Heart right ventricle (tissue), 16 donors: ENCODE measurements around the gene TTLL12. TPM values are rescaled to one million over a fixed set of nuclear protein-coding genes. Genes with fewer than 3 reads are reported as not detected.

Experiments used
- ATAC-seq, 8 donors: fragments of 200-7000 bp; cut with Tn5 transposase; one replicate each; pipeline ENCODE4 v1.9.1; 2020; ENCODE audit warnings: mild to moderate bottlenecking in 8 of 8, moderate library complexity in 8 of 8, moderate number of reproducible peaks in 1 of 8
- DNase-seq, 2 donors: peaks; one replicate each; pipeline ENCODE4 v3.0.0-alpha.2; 2020
- H3K27ac ChIP-seq, 10 donors: fragments of 200-600 bp; sonication (generic) in 2 of 10; one replicate each; pipeline versions ENCODE4 v1.5.0 to v1.8.0; 2020 to 2022; ENCODE audit warnings: mild to moderate bottlenecking in 3 of 10
- H3K27me3 ChIP-seq, 7 donors: fragments of 200-600 bp; one replicate each; pipeline ENCODE4 v1.8.0; 2021 to 2022; ENCODE audit warnings: mild to moderate bottlenecking in 2 of 7
- H3K36me3 ChIP-seq, 9 donors: fragments of 200-600 bp; sonication (generic) in 1 of 9; one replicate each; pipeline versions ENCODE4 v1.5.0 to v1.8.0; 2020 to 2022; ENCODE audit warnings: mild to moderate bottlenecking in 2 of 9
- H3K4me1 ChIP-seq, 9 donors: fragments of 200-600 bp; sonication (generic) in 1 of 9; one replicate each; pipeline versions ENCODE4 v1.5.0 to v1.8.0; 2020 to 2022; ENCODE audit warnings: mild to moderate bottlenecking in 4 of 9
- H3K4me3 ChIP-seq, 10 donors: fragments of 200-600 bp; sonication (generic) in 2 of 10; one replicate each; pipeline versions ENCODE4 v1.5.0 to v1.8.0; 2020 to 2022; ENCODE audit warnings: mild to moderate bottlenecking in 7 of 10, moderate library complexity in 2 of 10
- H3K9me3 ChIP-seq, 11 donors: fragments of 200-600 bp in 10 of 11; sonication (generic) in 2 of 11; one replicate each; pipeline versions ENCODE4 v1.5.0 to v1.8.0; 2013 to 2022; ENCODE audit warnings: mild to moderate bottlenecking in 2 of 11, control low read depth in 1 of 11, moderate library complexity in 1 of 11
- WGBS, 2 donors: extraction: QIAGEN DNeasy Blood & Tissue Kit; methylation state at CpG; one replicate each; pipeline ENCODE4 v1.1.7; 2013; ENCODE audit warnings: inconsistent platforms in 1 of 2; 5-methylcytosine and 5-hydroxymethylcytosine counted together
- intact Hi-C, 10 donors: fragments of 100-400 bp; cut with DNase I; formaldehyde crosslinking; loops; one replicate each; pipeline versions ENCODE4 v1.11.1 to v1.14.2; 2022
- polyA plus RNA-seq, 2 donors: library from polyadenylated mRNA; stranded (reverse); fragments of 200-250 nt; gene quantifications; one replicate each; pipeline ENCODE4 v1.2.3, GENCODE V29; 2013
- total RNA-seq, 10 donors: library from RNA; stranded (reverse); fragmentation: NEBNext Ultra II Directional in 3 of 10; extraction: Animal tissue kit (Norgen Biotek cat#: 25700) in 3 of 10; gene quantifications; one replicate each; pipeline versions ENCODE4 v1.2.1 to v1.2.4, GENCODE V29; 2021 to 2023
- TF ChIP-seq, protein P1 (sequence below), 9 donors: fragments of 200-600 bp; sonication (generic) in 2 of 9; IDR thresholded peaks; one replicate each; pipeline versions ENCODE4 v1.5.0 to v1.8.0; 2021 to 2022; ENCODE audit warnings: antibody characterized with exemption in 9 of 9, mild to moderate bottlenecking in 5 of 9, moderate library complexity in 1 of 9
- donor health status: Arrhythmogenic right ventricular cardiomyopathy.
- donor health status: ischemic (EF 13 %, LVEDD 7.1; RV severe dilation, severe dysfunction).
- donor health status: healthy with polysubstance abuse.
- donor health status: DM: no; HTN: yes; CAD: no.
- donor health status: DM: no; HTN: no; CAD: no.
- donor health status: ischemic (EF 25% LVEDD 6.9; RV normal size, moderate dysfunction).
- donor health status: ischemic (EF 25% LVEDD 5.7; RV mildly dilated, moderate dysfunction).
- donor health status: healthy.
- donor health status: DM: yes; HTN: yes; CAD: no.
- donor health status: Ischemic cardiomyopathy.
- donor health status: ischemic (EF 35%, LVEDD 5.7; RV mildly dilated, moderate dysfunction).
- donor health status: nonischemic (EF 11% LVEDD 7.7; RV severe dilation, severe dysfunction).
- donor health status: DM: yes; HTN: yes; CAD: no.
- donor health status: PGD.
- donor health status: ischemic (EF 29% LVEDD 5.4; RV normal size, mild dysfunction).
- donor health status: nonischemic (EF 23%, LVEDD 6.1; RV moderate dilation, normal function).

TTLL12 gene
- total and polyA plus RNA-seq, 12 donors = 8.0 to 18.9 (median 9.6) TPM

DNA sequence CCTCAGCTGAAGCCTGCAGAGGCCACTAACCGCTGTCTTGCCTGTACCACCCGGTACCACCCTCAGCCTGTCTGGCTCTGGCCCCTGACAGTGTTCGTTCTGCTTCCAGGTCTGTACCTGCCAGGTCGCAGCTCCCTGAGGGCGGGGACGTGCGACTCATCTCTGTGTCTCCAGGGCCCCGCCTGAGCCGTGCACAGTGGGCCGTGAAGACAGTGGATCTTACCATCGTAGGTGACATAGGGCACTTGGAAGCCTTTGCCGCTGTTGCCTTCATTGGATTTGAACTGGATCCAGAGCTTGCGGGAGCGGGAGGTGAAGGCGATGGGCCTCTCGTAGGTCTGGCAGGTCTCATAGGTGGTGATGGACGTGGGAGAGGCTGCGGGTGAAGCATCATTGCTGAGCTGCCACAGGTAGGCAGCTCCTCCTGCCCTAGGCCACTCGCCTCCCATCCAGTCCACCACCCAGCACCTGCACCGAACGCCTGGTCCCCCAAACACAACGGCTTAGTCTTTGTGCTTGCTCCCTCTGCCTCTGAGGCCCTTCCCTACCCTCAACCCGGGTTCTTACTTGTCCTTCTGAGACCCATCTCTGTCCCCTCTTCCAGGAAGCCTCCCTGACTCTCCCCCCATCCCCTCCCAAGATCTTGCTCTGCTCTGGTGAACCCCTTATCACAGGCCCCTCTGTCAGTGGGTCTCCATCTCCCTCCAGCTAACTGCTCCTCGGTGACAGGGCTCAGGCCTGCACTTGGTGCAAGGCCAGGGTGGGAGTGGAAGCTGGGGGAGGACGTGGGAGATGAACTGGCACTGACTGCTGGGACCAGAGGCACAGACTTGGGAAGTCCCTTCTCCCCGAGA is 21.1 kb upstream of the TTLL12 start:
- 91 to 92% methylated on average over 26 of the region's 26 CpGs for WGBS, 2 donors
- peaks cover 0 to 7% (median 3%) of the 10 kb centered on the region in 9 donors for H3K4me1 ChIP-seq
- H3K27me3 ChIP-seq = no peaks in the 10 kb centered on the region
- no peaks in the 10 kb centered on the region for H3K9me3 ChIP-seq
- no peak overlapping the region for H3K27ac ChIP-seq
- TF ChIP-seq, protein P1, sequence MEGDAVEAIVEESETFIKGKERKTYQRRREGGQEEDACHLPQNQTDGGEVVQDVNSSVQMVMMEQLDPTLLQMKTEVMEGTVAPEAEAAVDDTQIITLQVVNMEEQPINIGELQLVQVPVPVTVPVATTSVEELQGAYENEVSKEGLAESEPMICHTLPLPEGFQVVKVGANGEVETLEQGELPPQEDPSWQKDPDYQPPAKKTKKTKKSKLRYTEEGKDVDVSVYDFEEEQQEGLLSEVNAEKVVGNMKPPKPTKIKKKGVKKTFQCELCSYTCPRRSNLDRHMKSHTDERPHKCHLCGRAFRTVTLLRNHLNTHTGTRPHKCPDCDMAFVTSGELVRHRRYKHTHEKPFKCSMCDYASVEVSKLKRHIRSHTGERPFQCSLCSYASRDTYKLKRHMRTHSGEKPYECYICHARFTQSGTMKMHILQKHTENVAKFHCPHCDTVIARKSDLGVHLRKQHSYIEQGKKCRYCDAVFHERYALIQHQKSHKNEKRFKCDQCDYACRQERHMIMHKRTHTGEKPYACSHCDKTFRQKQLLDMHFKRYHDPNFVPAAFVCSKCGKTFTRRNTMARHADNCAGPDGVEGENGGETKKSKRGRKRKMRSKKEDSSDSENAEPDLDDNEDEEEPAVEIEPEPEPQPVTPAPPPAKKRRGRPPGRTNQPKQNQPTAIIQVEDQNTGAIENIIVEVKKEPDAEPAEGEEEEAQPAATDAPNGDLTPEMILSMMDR (IDR thresholded peaks at IDR 0.05) = no peak
- DNase-seq (no peak), ATAC-seq (no peak)
- H3K36me3 ChIP-seq = no peaks in the 10 kb centered on the region
- intact Hi-C loops = no loop called here
- no peak overlapping the region for H3K4me3 ChIP-seq

DNA sequence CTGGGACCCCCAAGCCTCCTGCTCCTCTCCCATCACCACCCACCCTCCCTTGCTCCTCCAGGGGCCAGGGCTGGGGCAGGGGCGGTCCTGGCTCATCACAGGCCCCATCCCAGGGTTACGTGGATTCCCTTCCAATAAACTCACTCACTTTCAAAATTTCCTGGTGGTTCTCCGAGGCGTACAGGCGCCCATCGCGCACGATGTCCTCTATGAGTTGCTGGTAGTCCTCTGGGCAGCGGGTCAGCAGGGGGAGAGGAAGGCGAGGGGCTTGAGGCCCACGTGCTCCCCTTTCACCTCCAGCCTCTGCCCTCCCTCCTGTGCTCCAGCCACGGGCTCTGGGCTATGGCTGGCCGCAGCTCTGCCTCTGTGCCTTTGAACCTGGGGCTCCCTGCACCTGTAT is 20.5 kb upstream of the TTLL12 start:
- Histone ChIP-seq H3K36me3 (no peaks in the 10 kb centered on the region), H3K27ac (no peak overlapping the region), H3K4me3 (no peak overlapping the region), H3K9me3 (no peaks in the 10 kb centered on the region), H3K27me3 (no peaks in the 10 kb centered on the region), H3K4me1 (peaks cover 0 to 7% (median 3%) of the 10 kb centered on the region in 9 donors)
- ATAC-seq (no peak), DNase-seq (no peak)
- TF ChIP-seq, protein P1 (IDR thresholded peaks at IDR 0.05) = no peak
- WGBS, 2 donors = 94 to 95% methylated on average over 13 of the region's 13 CpGs
- intact Hi-C loops = no loop called here

DNA sequence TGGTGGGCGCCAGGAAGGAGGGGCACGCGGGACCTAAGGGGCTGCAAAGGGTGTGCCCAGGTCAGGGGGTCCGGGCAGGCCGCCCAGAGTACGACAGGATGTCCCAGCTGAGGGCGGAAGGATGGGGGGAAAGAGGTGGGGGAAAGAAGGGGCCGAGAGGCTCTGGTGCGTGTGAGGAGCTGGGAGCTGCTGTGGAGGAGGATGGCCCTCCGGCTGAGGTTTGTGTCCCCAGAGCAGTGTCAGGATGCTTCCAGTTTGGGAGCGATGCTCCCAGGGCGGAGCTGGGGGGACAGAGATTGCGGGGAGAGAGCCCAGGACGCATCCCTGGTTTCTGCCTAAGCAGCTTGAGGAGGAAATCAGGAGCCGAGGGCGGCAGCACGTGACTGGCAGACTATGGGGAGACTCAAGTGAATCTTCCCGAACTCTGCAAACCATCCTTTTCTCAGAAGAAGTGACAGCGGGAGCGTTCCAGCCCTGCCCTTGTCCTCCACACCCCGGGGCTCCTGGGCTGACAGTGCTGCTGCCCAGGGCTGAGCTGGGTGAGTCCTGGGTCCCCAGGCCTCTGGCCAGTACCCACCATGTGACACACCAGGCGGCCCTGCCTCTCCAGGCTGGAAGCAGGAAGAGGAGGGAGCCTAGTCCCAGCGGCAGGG is 19.7 kb upstream of the TTLL12 start:
- intact Hi-C loops = no loop called here
- peaks cover 0 to 7% (median 3%) of the 10 kb centered on the region in 9 donors for H3K4me1 ChIP-seq
- no peaks in the 10 kb centered on the region for H3K36me3 ChIP-seq
- no peak overlapping the region for H3K27ac ChIP-seq
- H3K4me3 ChIP-seq = no peak overlapping the region
- 45 to 46% methylated on average over 23 of the region's 23 CpGs for WGBS, 2 donors
- TF ChIP-seq, protein P1 (IDR thresholded peaks at IDR 0.05) = no peak
- no peak for ATAC-seq
- H3K27me3 ChIP-seq = no peaks in the 10 kb centered on the region
- H3K9me3 ChIP-seq = no peaks in the 10 kb centered on the region
- DNase-seq = no peak

DNA sequence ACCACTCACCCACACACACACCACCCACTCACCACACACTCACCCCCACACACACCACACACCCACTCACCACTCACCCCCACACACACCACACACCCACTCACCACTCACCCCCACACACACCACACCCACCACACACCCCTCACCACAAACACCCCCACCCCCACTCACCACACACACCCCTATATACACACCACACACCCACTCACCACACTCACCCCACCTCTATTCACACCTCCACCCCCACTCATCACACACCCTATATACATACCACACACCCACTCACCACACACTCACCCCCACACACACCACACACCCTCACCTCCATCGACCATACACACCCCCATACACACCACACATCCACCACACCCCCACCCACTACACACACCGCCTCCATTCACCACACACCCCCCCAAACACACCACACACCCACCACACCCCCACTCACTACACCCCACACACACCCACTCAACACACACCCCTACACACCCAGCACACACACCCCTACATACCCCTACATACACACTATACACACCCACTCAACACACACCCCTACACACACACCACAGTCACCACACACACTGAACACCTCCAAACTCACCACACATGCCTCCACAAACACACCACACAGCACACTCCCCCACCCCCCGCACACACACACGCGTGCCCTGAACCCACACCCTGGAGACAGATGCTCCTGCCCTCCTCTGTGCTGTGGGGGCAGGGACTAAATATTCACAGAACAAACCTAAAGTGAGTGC is 19.0 kb upstream of the TTLL12 start:
- no peak overlapping the region for H3K4me3 ChIP-seq
- H3K9me3 ChIP-seq = no peaks in the 10 kb centered on the region
- intact Hi-C loops = no loop called here
- peaks cover 0 to 7% (median 3%) of the 10 kb centered on the region in 9 donors for H3K4me1 ChIP-seq
- ATAC-seq = no peak
- H3K27ac ChIP-seq = no peak overlapping the region
- H3K27me3 ChIP-seq = no peaks in the 10 kb centered on the region
- H3K36me3 ChIP-seq = no peaks in the 10 kb centered on the region
- no peak for DNase-seq
- TF ChIP-seq, protein P1 (IDR thresholded peaks at IDR 0.05) = no peak
- 76 to 79% methylated on average over 5 of the region's 5 CpGs for whole genome bisulfite sequencing, 2 donors
